SHP77 (cell line): ENCODE results near the gene VMP1.
A peak's percentile ranks its signal among the peaks of the same experiment; 100 is the strongest.
"Not testable (repeated sequence)": the region's sequence is repeated elsewhere in the genome, so short reads cannot be mapped to it uniquely, and the experiment has no call there.

Source experiments
- DNase-seq, 2 experiments: peaks; one replicate each; lab custom pipeline; 2025; lab: John Stamatoyannopoulos, UW

VMP1 gene

DNA sequence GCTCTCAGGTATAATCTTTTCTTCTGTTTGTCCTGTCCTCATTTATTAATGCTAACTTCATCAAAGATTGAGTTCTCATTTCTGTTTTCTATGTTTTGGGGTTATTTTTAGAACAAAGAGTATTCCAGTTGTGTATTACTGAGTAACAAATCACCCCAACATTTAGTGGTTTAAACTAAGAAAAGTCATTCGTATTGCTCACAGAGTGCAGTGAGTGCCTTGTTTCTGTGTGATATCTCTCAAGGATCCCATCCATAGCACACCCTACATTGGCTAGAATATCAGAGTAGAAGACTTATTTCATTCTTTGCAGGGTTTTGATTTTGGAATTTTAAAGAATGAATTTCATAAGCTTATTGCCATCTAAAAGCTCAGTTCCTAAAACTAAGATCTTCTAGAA, 72.1 kb downstream of the VMP1 start:
- DNase-seq = no peak

DNA sequence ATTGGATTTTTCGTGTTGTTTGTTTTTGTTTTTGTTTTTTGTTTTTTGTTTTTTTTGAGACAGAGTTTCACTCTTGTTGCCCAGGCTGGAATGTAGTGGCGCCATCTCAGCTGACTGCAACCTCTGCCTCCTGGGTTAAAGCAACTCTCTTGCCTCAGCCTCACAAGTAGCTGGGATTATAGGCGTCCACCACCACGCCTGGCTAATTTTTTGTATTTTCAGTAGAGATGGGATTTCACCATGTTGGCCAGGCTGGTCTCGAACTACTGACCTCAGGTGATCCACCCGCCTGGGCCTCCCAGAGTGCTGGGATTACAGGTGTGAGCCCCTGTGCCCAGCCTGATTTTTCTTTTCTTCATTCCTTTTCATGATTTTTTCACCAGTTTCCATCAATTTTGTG, 73.1 kb downstream of the VMP1 start:
- DNase-seq = not testable (repeated sequence)

DNA sequence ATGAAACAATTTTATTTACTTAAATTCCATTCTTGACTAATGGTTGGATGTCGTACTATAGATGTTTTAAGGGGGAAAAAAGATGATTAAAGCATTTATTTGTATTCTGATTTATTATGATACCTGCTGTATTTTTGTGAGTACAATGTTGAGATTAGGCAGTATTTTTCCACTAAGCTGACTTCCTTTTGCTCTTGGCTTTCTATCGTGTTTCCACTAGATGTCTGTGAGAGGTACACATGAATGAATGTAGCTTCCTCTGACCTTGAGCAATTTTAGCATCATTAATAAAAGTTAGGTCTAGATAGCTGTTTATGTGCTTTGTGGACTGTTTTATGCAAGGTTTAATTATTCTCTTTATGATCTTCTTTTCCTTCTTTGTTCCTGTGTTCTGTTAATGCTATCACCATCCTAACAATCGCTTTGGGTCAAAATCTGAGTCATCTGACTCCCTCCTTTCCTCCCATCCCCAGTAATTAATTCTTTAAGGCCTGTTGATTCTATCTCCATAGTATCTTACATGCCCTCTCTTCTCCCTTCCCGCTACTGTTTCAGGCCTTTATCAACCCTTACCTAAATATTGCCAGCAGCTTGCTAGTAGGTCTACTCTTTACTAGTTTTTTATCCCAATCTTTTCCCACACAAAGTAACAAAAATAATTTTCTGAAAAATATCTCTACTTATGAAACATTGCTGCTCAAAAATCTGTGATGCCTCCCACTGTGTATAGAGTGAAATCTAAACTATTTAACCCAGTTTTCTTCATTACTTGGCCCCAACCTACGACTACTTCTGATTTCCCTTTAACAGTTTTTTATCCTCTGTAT, 76.0 kb downstream of the VMP1 start:
- DNase-seq = peak in 1 of 2 experiments; percentile 5

- peak in 1 of 2 experiments; percentile 2 for DNase-seq
Observed at GRCh38 chr17:59785091-59785799, 77.8 kb downstream of the VMP1 start.

DNA sequence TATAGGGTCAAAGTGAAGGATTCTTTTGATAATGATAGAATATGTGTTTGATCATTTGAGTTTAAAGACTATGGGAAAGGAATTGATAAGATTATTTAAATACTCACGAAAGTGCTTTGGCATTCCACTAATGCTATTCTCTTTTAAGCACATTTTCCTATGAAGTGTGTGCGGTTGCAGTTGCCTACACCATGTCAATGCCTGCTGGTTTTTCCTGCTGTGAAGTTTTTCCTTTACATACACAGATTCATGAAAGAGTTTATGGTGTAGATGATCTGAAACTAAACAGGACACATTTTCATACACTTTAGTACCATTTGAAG, 78.7 kb downstream of the VMP1 start:
- no peak for DNase-seq

DNA sequence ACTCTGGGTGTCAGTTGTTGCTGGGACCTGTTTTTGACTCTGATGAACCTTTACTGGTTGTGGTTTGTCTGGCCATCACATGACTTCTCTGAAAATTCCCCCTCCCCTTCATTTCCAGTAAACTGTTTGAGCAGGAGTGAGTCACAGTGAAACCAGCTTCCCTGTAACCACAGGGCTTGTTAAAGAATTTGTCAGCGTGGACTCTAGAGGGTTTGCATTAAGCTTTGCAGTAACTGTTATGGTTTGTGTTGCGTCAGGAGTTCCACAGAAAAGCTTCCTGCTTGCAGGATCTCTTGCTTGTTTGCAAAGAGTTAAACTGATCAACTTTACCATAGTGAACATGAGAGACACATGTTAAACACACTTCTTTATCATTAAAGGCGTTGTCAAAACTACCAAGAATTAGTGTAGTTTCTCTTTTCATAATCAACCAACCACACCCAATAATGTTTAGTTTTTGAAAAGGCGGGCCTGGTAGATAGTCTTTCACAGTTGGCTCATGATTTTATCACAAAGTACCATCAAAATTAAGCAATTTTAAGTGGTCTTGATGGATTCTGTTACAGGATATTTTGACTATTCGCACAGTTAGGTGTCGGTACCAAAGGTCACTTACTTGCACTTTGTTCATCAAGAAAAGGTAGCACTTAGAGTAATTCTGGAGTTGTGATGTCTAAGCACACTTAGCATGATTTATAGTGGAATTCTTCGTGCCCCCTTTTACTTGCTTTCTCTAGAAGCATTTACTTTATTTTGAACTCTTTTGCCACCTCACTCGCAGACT, 79.3 kb downstream of the VMP1 start:
- peak; percentile 92 to 93 for DNase-seq

DNA sequence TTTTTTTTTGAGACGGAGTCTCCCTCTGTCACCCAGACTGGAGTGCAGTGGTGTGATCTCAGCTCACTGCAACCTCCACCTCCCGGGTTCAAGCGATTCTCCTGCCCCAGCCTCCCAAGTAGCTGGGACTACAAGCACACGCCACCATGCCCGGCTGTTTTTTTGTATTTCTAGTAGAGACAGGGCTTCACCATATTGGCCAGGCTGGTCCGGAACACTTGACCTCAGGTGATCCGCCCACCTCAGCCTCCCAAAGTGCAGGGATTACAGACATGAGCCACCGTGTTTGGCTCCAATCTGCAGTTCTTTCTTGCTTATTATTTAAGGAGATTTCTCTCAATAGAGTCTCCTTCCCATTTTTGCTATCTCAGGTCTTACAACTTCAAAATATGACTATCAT, 82.4 kb downstream of the VMP1 start:
- not testable (repeated sequence) for DNase-seq

GRCh38 chr17:59790418-59790817, 83.0 kb downstream of the VMP1 start:
- DNase-seq = not testable (repeated sequence)

- no peak for DNase-seq
Observed at GRCh38 chr17:59790910-59791309, 83.5 kb downstream of the VMP1 start.

DNA sequence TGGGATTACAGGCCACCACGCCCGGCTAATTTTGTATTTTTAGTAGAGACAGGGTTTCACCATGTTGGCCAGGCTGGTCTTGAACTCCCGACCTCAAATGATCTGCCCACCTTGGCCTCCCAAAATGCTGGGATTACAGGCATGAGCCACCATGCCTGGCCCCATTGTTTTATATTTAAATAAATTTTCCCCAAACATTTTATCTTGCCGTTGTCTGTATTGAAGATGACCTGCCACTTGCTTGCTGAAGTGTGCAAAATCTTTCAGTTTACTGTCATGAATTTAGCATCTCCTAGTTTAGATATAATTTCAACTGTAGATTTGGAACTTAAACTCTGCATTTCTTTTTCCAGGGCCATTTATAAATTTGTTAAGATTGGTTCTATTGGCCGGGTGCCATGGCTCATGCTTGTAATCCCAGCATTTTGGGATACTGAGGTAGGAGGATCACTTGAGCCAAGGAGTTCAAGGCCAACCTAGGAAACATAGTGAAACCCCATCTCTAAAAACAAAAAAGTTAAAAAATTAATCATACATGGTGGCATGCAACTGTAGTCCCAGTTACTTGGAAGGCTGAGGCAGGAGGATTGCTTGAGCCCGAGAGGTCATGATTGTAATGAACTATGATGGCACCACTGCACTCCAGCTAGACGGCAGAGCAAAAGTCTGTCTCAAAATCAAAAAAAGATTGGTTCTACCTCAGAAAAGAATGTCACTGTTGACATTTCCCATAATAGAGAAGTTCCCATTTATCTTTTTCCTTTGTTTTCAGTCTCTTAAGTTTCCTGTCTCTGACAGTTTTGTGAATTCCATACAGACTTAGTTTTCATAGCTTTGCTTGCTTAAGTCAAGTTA, 84.4 kb downstream of the VMP1 start:
- no peak for DNase-seq

- DNase-seq = not testable (repeated sequence)
Observed at GRCh38 chr17:59792458-59792823, 85.0 kb downstream of the VMP1 start.

GRCh38 chr17:59793205-59793604, 85.8 kb downstream of the VMP1 start:
- no peak for DNase-seq

GRCh38 chr17:59796138-59796537, 88.7 kb downstream of the VMP1 start:
- DNase-seq = no peak

DNA sequence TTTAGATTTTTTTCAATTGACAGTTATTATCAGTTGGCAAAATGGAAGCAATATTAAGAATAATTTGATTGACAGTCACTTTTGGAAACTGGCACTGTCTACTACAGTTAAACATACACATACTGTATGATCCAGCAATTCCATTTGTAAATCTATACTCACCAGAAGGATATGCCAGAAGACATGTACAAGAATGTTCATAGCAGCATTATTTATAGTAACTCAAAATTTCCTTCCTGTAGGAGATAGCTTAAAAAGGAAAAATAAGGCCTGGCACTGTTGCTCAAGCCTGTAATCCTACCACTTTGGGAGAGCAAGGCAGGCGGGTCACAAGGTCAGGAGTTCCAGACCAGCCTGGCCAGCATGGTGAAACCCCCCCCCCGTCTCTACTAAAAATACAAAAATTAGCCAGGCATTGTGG, 89.3 kb downstream of the VMP1 start:
- DNase-seq = no peak

- no peak for DNase-seq
Observed at GRCh38 chr17:59798111-59798510, 90.7 kb downstream of the VMP1 start.

DNA sequence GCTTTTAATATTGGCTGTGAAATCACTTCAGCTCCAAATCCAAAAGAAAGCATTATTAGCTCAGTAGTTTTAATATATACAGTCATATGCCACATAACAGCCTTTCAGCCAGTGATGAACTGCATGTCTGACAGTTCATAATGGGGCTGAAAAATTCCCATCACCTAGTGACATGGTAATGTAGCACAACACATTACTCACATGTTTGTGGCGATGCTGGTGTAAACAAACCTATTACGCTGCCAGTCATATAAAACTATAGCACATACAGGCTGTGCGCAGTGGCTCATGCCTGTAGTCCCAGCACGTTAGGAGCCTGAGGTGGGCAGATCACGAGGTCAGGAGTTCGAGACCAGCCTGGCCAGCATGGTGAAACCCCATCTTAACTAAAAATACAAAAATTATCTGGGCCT, 93.1 kb downstream of the VMP1 start:
- DNase-seq = no peak

DNA sequence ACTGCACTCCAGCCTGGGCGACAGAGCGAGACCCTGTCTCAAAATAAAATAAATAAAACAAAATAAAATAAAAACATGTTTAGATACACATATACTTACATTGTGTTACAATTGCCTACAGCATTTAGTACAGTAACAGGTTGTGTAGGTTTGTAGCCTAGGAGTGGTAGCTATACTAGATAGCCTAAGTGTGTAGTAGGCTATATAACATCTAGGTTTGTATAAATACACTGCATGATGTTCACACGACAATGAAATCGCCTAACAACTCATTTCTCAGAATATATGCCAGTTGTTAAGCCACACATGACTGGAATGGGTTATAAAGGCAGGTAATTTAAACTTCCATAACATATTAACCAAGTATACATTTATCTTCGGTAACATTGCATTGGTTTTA, 94.7 kb downstream of the VMP1 start:
- no peak for DNase-seq

GRCh38 chr17:59804901-59805465, 97.5 kb downstream of the VMP1 start:
- DNase-seq = peak; percentile 58 to 63

GRCh38 chr17:59806322-59806721, 98.9 kb downstream of the VMP1 start:
- DNase-seq = not testable (repeated sequence)

DNA sequence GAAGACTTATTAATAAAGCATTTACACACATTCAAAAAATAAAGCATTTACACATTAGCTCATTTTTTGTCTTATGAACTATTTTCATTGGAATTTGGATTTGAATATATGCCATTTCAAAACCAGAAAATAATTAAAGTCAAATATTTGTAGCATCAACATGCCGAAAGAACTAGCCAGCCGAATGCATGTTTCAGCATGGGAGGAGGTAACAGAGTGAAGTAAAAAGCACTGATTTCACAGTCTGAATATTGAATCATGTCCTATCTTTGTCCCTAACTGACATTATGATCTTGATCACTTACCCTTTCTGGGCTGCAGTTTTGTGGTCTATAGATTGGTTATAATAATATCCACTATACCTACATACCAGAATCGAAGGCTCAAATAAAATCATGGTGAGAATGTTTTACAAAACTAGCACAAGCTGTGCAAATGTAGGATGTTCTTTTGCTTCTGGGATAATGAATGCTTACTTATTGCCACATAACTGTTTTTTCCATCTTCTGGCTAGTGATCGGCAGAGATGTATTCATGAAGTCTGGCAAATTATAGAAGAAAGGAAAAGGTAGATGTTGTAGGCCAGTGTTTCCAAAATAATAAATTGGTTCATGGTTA, 100.5 kb downstream of the VMP1 start:
- DNase-seq = no peak

- DNase-seq = no peak
Observed at GRCh38 chr17:59810894-59811153, 103.4 kb downstream of the VMP1 start.
